ENCODE data around the gene NUDC.
"Not testable (repeated sequence)": the region's sequence is repeated elsewhere in the genome, so short reads cannot be mapped to it uniquely, and the experiment has no call there.

Gene NUDC

GRCh38 chr1:26986658-26987057 is 65.1 kb downstream of the NUDC start:
- no peak for DNase-seq (ENCODE audit: low read depth in 1 of 2, low spot score in 1 of 2)

- DNase-seq (ENCODE audit: low read depth in 1 of 2, low spot score in 1 of 2) = not testable (repeated sequence)
Measured at GRCh38 chr1:26989403-26990109, 68.0 kb downstream of the NUDC start.

DNA sequence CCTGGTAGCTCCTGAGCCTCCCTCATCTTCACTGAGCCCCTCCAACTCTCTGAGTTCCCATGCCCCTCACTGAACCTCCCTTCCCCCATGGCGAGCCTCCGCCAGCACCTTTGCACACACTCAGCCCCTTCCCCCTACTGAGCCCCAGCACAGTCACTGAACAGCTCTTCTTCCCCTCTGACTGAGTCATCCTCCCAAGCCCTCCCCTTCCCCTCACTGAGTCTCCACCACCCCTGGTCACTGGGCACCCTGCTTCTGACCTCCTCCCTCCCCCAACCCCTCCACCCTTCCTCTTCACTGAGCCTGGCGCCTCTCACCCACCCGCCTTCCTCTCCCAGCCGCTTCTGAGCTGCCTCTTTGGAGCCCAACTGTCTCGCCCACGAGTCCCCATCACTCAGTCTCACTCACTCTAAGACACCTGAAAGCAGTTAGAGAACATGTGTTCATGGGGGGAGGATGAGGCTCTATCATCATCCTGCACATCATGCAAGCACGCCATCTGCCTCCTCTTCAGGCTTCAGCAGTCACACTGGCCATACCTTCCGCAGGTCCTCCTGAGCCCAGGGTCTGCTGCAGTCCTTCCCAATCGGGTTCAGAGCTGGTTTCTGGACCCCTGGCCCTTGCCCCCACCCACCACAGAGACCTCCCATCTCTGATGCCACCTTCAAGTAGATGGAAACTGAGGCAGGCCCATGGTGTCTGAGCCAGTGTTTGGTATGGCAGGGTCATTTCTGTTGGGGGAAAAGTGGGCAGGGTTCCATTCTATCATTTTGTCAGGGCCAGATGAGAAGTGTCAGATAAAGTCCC is 70.0 kb downstream of the NUDC start:
- no peak for DNase-seq (ENCODE audit: low read depth in 1 of 2, low spot score in 1 of 2)

DNA sequence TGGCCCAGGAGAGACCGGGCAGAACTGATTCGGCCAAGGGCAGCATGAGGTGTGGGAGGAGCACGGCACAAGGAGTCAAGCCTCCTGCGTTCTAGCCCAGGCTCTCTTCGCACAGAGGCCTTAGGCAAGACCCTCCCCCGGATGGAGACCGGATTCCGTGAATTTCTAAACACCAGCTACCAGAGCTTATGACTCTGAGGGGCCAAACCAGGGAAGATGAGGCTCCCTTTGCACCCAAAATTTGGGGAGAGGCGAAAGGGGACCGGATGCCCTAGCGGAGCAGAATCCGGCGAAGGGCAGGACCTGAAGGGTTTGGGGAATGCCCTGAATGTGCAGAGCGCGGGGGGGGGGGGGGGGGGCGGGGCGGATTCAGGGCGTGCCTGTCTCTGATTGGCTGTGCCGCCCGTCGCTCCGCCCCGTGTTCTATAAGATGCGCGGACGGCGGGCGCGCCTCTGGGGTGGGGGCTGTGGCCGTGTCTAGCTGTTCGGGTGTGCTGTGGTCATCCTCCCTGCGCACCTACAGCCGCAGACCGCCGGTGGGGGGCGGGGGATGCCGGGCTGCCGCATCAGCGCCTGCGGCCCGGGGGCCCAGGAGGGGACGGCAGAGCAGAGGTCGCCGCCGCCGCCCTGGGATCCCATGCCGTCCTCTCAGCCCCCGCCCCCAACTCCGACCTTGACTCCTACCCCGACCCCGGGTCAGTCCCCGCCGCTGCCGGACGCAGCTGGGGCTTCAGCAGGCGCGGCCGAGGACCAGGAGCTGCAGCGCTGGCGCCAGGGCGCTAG is 71.9 kb downstream of the NUDC start, which contains the start of gene TRNP1:
TSS of gene TRNP1 (plus strand) at position 456 of the 783 bp plus-strand sequence. CDS start at position 551, 95 bp downstream.
- peak; percentile 31 to 55 for DNase-seq (ENCODE audit: low read depth in 1 of 2, low spot score in 1 of 2)

DNA sequence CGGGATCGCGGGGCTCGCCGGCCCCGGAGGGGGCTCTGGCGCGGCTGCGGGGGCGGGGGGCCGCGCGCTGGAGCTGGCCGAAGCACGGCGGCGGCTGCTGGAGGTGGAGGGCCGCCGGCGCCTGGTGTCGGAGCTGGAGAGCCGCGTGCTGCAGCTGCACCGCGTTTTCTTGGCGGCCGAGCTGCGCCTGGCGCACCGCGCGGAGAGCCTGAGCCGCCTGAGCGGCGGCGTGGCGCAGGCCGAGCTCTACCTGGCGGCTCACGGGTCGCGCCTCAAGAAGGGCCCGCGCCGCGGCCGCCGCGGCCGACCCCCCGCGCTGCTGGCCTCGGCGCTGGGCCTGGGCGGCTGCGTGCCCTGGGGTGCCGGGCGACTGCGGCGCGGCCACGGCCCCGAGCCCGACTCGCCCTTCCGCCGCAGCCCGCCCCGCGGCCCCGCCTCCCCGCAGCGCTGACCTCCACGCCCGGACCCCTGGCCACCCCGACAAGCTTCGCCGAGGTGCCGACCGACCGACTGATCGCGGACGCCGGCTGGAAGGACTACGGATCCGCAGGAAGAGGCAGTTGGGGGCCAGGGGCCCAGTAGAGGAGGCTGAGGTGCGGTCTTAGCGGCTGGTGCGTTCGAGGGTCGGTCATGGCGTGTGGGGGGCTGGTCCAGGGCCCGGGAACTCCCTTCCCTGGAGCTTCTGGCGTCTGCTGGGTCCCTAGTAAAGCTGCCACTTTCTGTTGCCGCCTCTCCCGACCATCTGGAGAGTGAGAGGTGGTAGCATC is 72.7 kb downstream of the NUDC start:
- DNase-seq (ENCODE audit: low read depth in 1 of 2, low spot score in 1 of 2) = no peak

GRCh38 chr1:26994787-26995517 is 73.4 kb downstream of the NUDC start:
- no peak for DNase-seq (ENCODE audit: low read depth in 1 of 2, low spot score in 1 of 2)

- no peak for DNase-seq (ENCODE audit: low read depth in 1 of 2, low spot score in 1 of 2)
Measured at GRCh38 chr1:26996024-26996423, 74.5 kb downstream of the NUDC start.
